ENCODE data around the gene LTV1.

DNA sequence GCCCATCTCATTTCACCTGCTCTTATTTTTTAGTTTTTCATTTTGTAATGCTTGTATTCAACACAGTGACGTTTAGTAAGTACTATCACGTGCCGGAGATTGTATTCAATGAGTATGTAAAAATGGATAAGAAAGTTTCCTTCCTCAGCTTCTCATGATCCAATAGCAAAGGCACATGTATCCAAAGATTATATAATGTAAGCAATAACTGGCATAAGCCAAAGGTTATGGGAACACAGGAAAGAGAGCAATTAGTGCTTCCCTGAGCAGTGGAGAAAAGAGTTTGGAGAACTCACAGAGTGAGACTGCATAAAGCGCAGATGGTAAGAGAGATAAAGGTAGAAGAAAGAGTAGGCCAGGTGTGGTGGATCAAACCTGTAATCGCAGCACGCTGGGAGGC, 21.8 kb upstream of the LTV1 start:
- TF ChIP-seq, protein P1, sequence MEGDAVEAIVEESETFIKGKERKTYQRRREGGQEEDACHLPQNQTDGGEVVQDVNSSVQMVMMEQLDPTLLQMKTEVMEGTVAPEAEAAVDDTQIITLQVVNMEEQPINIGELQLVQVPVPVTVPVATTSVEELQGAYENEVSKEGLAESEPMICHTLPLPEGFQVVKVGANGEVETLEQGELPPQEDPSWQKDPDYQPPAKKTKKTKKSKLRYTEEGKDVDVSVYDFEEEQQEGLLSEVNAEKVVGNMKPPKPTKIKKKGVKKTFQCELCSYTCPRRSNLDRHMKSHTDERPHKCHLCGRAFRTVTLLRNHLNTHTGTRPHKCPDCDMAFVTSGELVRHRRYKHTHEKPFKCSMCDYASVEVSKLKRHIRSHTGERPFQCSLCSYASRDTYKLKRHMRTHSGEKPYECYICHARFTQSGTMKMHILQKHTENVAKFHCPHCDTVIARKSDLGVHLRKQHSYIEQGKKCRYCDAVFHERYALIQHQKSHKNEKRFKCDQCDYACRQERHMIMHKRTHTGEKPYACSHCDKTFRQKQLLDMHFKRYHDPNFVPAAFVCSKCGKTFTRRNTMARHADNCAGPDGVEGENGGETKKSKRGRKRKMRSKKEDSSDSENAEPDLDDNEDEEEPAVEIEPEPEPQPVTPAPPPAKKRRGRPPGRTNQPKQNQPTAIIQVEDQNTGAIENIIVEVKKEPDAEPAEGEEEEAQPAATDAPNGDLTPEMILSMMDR (IDR thresholded peaks at IDR 0.05; ENCODE audit: insufficient read depth, low read length, poor library complexity, severe bottlenecking) = no peak
- no peak for TF ChIP-seq EZH2phosphoT487 (conservative IDR thresholded peaks at IDR 0.05; ENCODE audit: low read length)

All from SU-DHL-6 (cell line).